ENCODE measurements around the gene TAGLN. TPM values are rescaled to one million over a fixed set of nuclear protein-coding genes. Genes with fewer than 3 reads are reported as not detected.

The TAGLN gene
- total RNA-seq, 1 experiment from 2014 or later, result 11.0 TPM

GRCh38 chr11:117183724-117184349, 15.3 kb upstream of the TAGLN start:
- H3F3A ChIP-seq (ENCODE audit: insufficient read depth, low read depth), result no peaks in the 10 kb centered on the region
- CTCF ChIA-PET, result no interaction called here
- H3K4me1 ChIP-seq (replicated peaks; ENCODE audit: insufficient read depth), result peaks cover 8% of the 10 kb centered on the region
- H3K79me2 ChIP-seq (ENCODE audit: low read depth), result no peaks in the 10 kb centered on the region
- no peak overlapping the region for H3K4me3 ChIP-seq
- DNase-seq, result no peak
- no peak overlapping the region for H3K4me2 ChIP-seq
- H3K27me3 ChIP-seq (ENCODE audit: insufficient read depth, low read depth), result no peaks in the 10 kb centered on the region
- BruUV-seq (replicated peaks), result no TSS peak
- no peak overlapping the region for H3K27ac ChIP-seq
- no peaks in the 10 kb centered on the region for H3K36me3 ChIP-seq (ENCODE audit: low read depth)
- H3K9me2 ChIP-seq (ENCODE audit: insufficient read depth), result no peaks in the 10 kb centered on the region
- POLR2A ChIA-PET (ENCODE audit: unreplicated experiment), result interaction anchor here (0.5 kb wide), 1 partner anchor 40 kb away, joined by 24 read pairs; no protein-coding TSS in a partner anchor
- H2AFZ ChIP-seq, result no peak overlapping the region
- intact Hi-C loops (cut with micrococcal nuclease; ENCODE audit: unreplicated experiment), result no loop called here
- no peaks in the 10 kb centered on the region for H3K9me3 ChIP-seq (ENCODE audit: insufficient read depth, low read depth)
- no peak for TF ChIP-seq CTCF (conservative IDR thresholded peaks at IDR 0.05)
- no peak for TF ChIP-seq EZH2 (IDR thresholded peaks at IDR 0.05; ENCODE audit: low read depth)
- H4K20me1 ChIP-seq (ENCODE audit: insufficient read depth), result no peaks in the 10 kb centered on the region

- CTCF ChIA-PET, result no interaction called here
Measured at GRCh38 chr11:117185736-117186430, 13.3 kb upstream of the TAGLN start.

GRCh38 chr11:117186431-117186761, 12.8 kb upstream of the TAGLN start:
- ChIA-PET POLR2A (ENCODE audit: unreplicated experiment) (no interaction called here), CTCF (no interaction called here)
- no peak overlapping the region for H3K27ac ChIP-seq
- no peak overlapping the region for H3K4me2 ChIP-seq
- BruUV-seq (replicated peaks), result no TSS peak
- H2AFZ ChIP-seq, result no peak overlapping the region
- DNase-seq, result no peak
- no peaks in the 10 kb centered on the region for H4K20me1 ChIP-seq (ENCODE audit: insufficient read depth)
- H3K9me2 ChIP-seq (ENCODE audit: insufficient read depth), result no peaks in the 10 kb centered on the region
- no peaks in the 10 kb centered on the region for H3K36me3 ChIP-seq (ENCODE audit: low read depth)
- H3K79me2 ChIP-seq (ENCODE audit: low read depth), result no peaks in the 10 kb centered on the region
- TF ChIP-seq EZH2 (IDR thresholded peaks at IDR 0.05; ENCODE audit: low read depth) (no peak), CTCF (conservative IDR thresholded peaks at IDR 0.05) (no peak)
- no peaks in the 10 kb centered on the region for H3F3A ChIP-seq (ENCODE audit: insufficient read depth, low read depth)
- no peaks in the 10 kb centered on the region for H3K9me3 ChIP-seq (ENCODE audit: insufficient read depth, low read depth)
- no peak overlapping the region for H3K4me3 ChIP-seq
- intact Hi-C loops (cut with micrococcal nuclease; ENCODE audit: unreplicated experiment), result no loop called here
- no peaks in the 10 kb centered on the region for H3K27me3 ChIP-seq (ENCODE audit: insufficient read depth, low read depth)
- H3K4me1 ChIP-seq (replicated peaks; ENCODE audit: insufficient read depth), result no peaks in the 10 kb centered on the region

More at GRCh38 chr11:117185736-117186430, 13.3 kb upstream of the TAGLN start:
- Histone ChIP-seq H3K27me3 (ENCODE audit: insufficient read depth, low read depth) (no peaks in the 10 kb centered on the region), H4K20me1 (ENCODE audit: insufficient read depth) (no peaks in the 10 kb centered on the region), H3K4me2 (no peak overlapping the region), H3K79me2 (ENCODE audit: low read depth) (no peaks in the 10 kb centered on the region), H3K9me2 (ENCODE audit: insufficient read depth) (no peaks in the 10 kb centered on the region), H3K4me1 (replicated peaks; ENCODE audit: insufficient read depth) (no peaks in the 10 kb centered on the region), H3K9me3 (ENCODE audit: insufficient read depth, low read depth) (no peaks in the 10 kb centered on the region), H3K36me3 (ENCODE audit: low read depth) (no peaks in the 10 kb centered on the region), H3K27ac (no peak overlapping the region), H3K4me3 (no peak overlapping the region), H3F3A (ENCODE audit: insufficient read depth, low read depth) (no peaks in the 10 kb centered on the region), H2AFZ (no peak overlapping the region)
- no TSS peak for BruUV-seq (replicated peaks)
- DNase-seq, result no peak
- POLR2A ChIA-PET (ENCODE audit: unreplicated experiment), result no interaction called here
- intact Hi-C loops (cut with micrococcal nuclease; ENCODE audit: unreplicated experiment), result no loop called here
- TF ChIP-seq EZH2 (IDR thresholded peaks at IDR 0.05; ENCODE audit: low read depth), result no peak
- TF ChIP-seq CTCF (conservative IDR thresholded peaks at IDR 0.05), result no peak
